ENCODE data around the gene GPN2. TPM values are rescaled to one million over a fixed set of nuclear protein-coding genes. Genes with fewer than 3 reads are reported as not detected.

Gene GPN2
- total and polyA plus RNA-seq, 9 of the 15 experiments (the other 6 are each of a cell fraction or from before 2014, with no cell fraction given): 9.9 to 58.8 (median 20.4) TPM

DNA sequence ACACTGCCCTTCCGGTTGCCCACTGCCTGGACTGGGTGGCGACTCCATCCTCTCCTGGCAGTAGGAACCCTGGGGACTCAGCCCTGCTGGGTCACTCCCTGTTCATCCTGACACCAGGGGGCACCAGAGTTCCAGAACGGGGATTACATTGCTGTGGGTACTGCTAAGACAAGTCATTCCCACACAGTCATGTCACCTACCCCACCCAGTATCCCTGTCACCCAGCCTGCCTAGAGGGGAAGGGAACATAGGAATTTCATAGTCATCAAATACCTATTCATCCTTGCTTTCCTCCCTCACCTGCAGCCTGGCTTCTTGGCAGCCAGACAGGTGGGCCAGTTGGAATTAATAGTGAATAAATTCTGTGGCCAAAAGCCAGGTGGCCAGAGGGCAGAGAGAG, 36.9 kb downstream of the GPN2 start (continued):
- peak; percentile 45; the same call in 1 of the 2 replicates for TF ChIP-seq JUND (IDR thresholded peaks at IDR 0.05; ENCODE audit: borderline replicate concordance, low read depth, low read length)
- no peak; the same call in 2 of the 3 replicates for TF ChIP-seq JUND (tag; IDR thresholded peaks at IDR 0.05; ENCODE audit: borderline replicate concordance, low read depth, low read length)
- TF ChIP-seq ZNF274 (IDR thresholded peaks at IDR 0.05; ENCODE audit: borderline replicate concordance, low read depth, low read length): no peak
- no peak for TF ChIP-seq NBN (IDR thresholded peaks at IDR 0.05; ENCODE audit: low read depth)
- TF ChIP-seq, protein P1, sequence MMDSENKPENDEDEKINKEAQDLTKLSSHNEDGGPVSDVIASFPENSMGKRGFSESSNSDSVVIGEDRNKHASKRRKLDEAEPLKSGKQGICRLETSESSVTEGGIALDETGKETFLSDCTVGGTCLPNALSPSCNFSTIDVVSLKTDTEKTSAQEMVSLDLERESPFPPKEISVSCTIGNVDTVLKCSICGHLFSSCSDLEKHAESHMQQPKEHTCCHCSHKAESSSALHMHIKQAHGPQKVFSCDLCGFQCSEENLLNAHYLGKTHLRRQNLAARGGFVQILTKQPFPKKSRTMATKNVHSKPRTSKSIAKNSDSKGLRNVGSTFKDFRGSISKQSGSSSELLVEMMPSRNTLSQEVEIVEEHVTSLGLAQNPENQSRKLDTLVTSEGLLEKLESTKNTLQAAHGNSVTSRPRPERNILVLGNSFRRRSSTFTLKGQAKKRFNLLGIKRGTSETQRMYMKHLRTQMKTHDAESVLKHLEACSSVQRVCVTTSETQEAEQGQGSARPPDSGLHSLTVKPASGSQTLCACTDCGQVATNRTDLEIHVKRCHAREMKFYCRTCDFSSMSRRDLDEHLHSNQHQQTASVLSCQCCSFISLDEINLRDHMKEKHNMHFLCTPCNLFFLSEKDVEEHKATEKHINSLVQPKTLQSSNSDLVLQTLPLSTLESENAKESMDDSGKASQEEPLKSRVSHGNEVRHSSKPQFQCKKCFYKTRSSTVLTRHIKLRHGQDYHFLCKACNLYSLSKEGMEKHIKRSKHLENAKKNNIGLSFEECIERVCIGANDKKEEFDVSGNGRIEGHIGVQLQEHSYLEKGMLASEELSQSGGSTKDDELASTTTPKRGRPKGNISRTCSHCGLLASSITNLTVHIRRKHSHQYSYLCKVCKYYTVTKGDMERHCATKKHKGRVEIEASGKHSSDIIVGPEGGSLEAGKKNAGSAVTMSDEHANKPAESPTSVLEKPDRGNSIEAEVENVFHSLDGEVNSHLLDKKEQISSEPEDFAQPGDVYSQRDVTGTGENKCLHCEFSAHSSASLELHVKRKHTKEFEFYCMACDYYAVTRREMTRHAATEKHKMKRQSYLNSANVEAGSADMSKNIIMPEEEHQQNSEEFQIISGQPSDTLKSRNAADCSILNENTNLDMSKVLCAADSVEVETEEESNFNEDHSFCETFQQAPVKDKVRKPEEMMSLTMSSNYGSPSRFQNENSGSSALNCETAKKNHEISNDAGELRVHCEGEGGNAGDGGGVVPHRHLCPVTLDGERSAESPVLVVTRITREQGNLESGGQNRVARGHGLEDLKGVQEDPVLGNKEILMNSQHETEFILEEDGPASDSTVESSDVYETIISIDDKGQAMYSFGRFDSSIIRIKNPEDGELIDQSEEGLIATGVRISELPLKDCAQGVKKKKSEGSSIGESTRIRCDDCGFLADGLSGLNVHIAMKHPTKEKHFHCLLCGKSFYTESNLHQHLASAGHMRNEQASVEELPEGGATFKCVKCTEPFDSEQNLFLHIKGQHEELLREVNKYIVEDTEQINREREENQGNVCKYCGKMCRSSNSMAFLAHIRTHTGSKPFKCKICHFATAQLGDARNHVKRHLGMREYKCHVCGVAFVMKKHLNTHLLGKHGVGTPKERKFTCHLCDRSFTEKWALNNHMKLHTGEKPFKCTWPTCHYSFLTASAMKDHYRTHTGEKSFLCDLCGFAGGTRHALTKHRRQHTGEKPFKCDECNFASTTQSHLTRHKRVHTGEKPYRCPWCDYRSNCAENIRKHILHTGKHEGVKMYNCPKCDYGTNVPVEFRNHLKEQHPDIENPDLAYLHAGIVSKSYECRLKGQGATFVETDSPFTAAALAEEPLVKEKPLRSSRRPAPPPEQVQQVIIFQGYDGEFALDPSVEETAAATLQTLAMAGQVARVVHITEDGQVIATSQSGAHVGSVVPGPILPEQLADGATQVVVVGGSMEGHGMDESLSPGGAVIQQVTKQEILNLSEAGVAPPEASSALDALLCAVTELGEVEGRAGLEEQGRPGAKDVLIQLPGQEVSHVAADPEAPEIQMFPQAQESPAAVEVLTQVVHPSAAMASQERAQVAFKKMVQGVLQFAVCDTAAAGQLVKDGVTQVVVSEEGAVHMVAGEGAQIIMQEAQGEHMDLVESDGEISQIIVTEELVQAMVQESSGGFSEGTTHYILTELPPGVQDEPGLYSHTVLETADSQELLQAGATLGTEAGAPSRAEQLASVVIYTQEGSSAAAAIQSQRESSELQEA (IDR thresholded peaks at IDR 0.05; ENCODE audit: low read depth): no peak
- no peak for TF ChIP-seq CBFB (CRISPR knock-in tag; IDR thresholded peaks at IDR 0.05)
- TF ChIP-seq, protein P2, sequence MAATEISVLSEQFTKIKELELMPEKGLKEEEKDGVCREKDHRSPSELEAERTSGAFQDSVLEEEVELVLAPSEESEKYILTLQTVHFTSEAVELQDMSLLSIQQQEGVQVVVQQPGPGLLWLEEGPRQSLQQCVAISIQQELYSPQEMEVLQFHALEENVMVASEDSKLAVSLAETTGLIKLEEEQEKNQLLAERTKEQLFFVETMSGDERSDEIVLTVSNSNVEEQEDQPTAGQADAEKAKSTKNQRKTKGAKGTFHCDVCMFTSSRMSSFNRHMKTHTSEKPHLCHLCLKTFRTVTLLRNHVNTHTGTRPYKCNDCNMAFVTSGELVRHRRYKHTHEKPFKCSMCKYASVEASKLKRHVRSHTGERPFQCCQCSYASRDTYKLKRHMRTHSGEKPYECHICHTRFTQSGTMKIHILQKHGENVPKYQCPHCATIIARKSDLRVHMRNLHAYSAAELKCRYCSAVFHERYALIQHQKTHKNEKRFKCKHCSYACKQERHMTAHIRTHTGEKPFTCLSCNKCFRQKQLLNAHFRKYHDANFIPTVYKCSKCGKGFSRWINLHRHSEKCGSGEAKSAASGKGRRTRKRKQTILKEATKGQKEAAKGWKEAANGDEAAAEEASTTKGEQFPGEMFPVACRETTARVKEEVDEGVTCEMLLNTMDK (IDR thresholded peaks at IDR 0.05; ENCODE audit: borderline replicate concordance, insufficient read depth, low read depth, low read length, poor library complexity, severe bottlenecking): peak; percentile 49
- peak; percentile 66; the same call in 1 of the 2 replicates for TF ChIP-seq CTBP1 (IDR thresholded peaks at IDR 0.05; ENCODE audit: borderline replicate concordance)
- TF ChIP-seq, protein P3, sequence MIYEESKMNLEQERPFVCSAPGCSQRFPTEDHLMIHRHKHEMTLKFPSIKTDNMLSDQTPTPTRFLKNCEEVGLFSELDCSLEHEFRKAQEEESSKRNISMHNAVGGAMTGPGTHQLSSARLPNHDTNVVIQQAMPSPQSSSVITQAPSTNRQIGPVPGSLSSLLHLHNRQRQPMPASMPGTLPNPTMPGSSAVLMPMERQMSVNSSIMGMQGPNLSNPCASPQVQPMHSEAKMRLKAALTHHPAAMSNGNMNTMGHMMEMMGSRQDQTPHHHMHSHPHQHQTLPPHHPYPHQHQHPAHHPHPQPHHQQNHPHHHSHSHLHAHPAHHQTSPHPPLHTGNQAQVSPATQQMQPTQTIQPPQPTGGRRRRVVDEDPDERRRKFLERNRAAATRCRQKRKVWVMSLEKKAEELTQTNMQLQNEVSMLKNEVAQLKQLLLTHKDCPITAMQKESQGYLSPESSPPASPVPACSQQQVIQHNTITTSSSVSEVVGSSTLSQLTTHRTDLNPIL (CRISPR knock-in tag; IDR thresholded peaks at IDR 0.05): no peak
- no peak for TF ChIP-seq ETV5 (CRISPR knock-in tag; IDR thresholded peaks at IDR 0.05; ENCODE audit: low read depth)
- TF ChIP-seq MYC (IDR thresholded peaks at IDR 0.05; ENCODE audit: low read depth, low read length): 0 out of 2 replicates have a peak, but pooled peaks have one; percentile 27
- TF ChIP-seq MYC (CRISPR knock-in tag; IDR thresholded peaks at IDR 0.05; ENCODE audit: borderline replicate concordance, low read depth): no peak
- TF ChIP-seq MEF2D (tag; conservative IDR thresholded peaks at IDR 0.05; ENCODE audit: low read depth): no peak
- TF ChIP-seq SIX5 (IDR thresholded peaks at IDR 0.05; ENCODE audit: borderline replicate concordance in 1 of 2, insufficient read depth in 1 of 2, low read depth in 1 of 2, low read length in 2 of 2): no peak
- TF ChIP-seq ZNF253 (CRISPR knock-in tag; conservative IDR thresholded peaks at IDR 0.05): no peak
- TF ChIP-seq IRF2 (CRISPR knock-in tag; IDR thresholded peaks at IDR 0.05): no peak
- TF ChIP-seq GTF2F1 (IDR thresholded peaks at IDR 0.05; ENCODE audit: low read depth, low read length): no peak

All from K562 (cell line).